Keratinocyte (primary cell): ENCODE results near the gene RAB11FIP4. TPM values are rescaled to one million over a fixed set of nuclear protein-coding genes. Genes with fewer than 3 reads are reported as not detected.

Experiments
- DNase-seq: peaks from one replicate; pipeline ENCODE4 v3.0.0-alpha.2; 2011; ENCODE audit warnings: low read depth, missing footprints, low spot score
- FAIRE-seq: peaks from 2 replicates; lab custom pipeline; 2011; peaks lifted over from hg19 to GRCh38; lab: Jason Lieb, UNC
- H2AFZ ChIP-seq: 2 replicates; pipeline ENCODE4 v1.6.0; 2012; ENCODE audit warnings: low read length, control low read depth, inconsistent platforms; ENCODE audit not compliant: control insufficient read depth
- H3K27ac ChIP-seq: 2 replicates; pipeline ENCODE4 v1.5.1; 2011; ENCODE audit warnings: low read length; ENCODE audit not compliant: control insufficient read depth, insufficient read depth
- H3K27me3 ChIP-seq: 3 replicates; pipeline ENCODE4 v1.6.0; 2011; ENCODE audit warnings: low read length; ENCODE audit not compliant: control insufficient read depth, insufficient read depth; ENCODE audit errors: extremely low read depth
- H3K36me3 ChIP-seq, 2 experiments: 2 replicates in 1 of 2; 3 replicates in 1 of 2; pipeline ENCODE4 v1.5.1; 2011; ENCODE audit warnings: low read length in 2 of 2, mild to moderate bottlenecking in 1 of 2; ENCODE audit not compliant: control insufficient read depth in 2 of 2, insufficient read depth in 2 of 2; ENCODE audit errors: extremely low read depth in 1 of 2
- H3K4me1 ChIP-seq: 3 replicates; pipeline ENCODE4 v1.5.1; 2011; ENCODE audit warnings: low read length; ENCODE audit not compliant: control insufficient read depth, insufficient read depth; ENCODE audit errors: extremely low read depth
- H3K4me2 ChIP-seq: 3 replicates; pipeline ENCODE4 v1.6.0; 2011; ENCODE audit warnings: low read depth, low read length; ENCODE audit not compliant: control insufficient read depth, insufficient read depth; ENCODE audit errors: extremely low read depth
- H3K4me3 ChIP-seq, 3 experiments: fragments of 200-600 bp in 1 of 3; sonication (generic) in 1 of 3; 2 replicates in 2 of 3; 3 replicates in 1 of 3; pipeline ENCODE4 v1.5.1; 2011 to 2016; ENCODE audit warnings: low read length in 3 of 3, mild to moderate bottlenecking in 3 of 3, control low read depth in 2 of 3, inconsistent platforms in 1 of 3, low read depth in 1 of 3, mixed read lengths in 1 of 3, mixed run types in 1 of 3, moderate library complexity in 1 of 3; ENCODE audit not compliant: control insufficient read depth in 2 of 3, insufficient read depth in 2 of 3; ENCODE audit errors: extremely low read depth in 1 of 3
- H3K79me2 ChIP-seq: 2 replicates; pipeline ENCODE4 v1.6.0; 2012; ENCODE audit warnings: low read length; ENCODE audit not compliant: control insufficient read depth, insufficient read depth
- H3K9ac ChIP-seq: 3 replicates; pipeline ENCODE4 v1.6.0; 2011; ENCODE audit warnings: low read length; ENCODE audit not compliant: control insufficient read depth, insufficient read depth; ENCODE audit errors: extremely low read depth
- H3K9me1 ChIP-seq: 3 replicates; pipeline ENCODE4 v1.6.0; 2011; ENCODE audit warnings: low read length; ENCODE audit not compliant: control insufficient read depth, insufficient read depth; ENCODE audit errors: extremely low read depth
- H3K9me3 ChIP-seq: 2 replicates; pipeline ENCODE4 v1.5.1; 2012; ENCODE audit warnings: low read depth, low read length; ENCODE audit not compliant: control insufficient read depth
- H4K20me1 ChIP-seq: 3 replicates; pipeline ENCODE4 v1.6.0; 2011; ENCODE audit warnings: low read length; ENCODE audit not compliant: control insufficient read depth, insufficient read depth; ENCODE audit errors: extremely low read depth
- CTCF ChIP-seq, 3 experiments: IDR thresholded peaks in 1 of 3; conservative IDR thresholded peaks in 1 of 3; optimal IDR thresholded peaks in 1 of 3; 2 replicates in 2 of 3; 3 replicates in 1 of 3; pipeline versions ENCODE3 to v1.5.1; 2011; ENCODE audit warnings: low read length in 3 of 3, mild to moderate bottlenecking in 3 of 3, moderate library complexity in 2 of 3, control low read depth in 1 of 3, inconsistent platforms in 1 of 3; ENCODE audit not compliant: insufficient read depth in 2 of 3; ENCODE audit errors: extremely low read depth in 1 of 3
- EZH2 ChIP-seq: IDR thresholded peaks from one replicate; pipeline ENCODE4 v1.6.1; 2012; ENCODE audit warnings: inconsistent platforms, mild to moderate bottlenecking, low read length, moderate library complexity
- dilution Hi-C: fragments of 300-500 bp; cut with MboI; formaldehyde crosslinking; loops from one replicate; pipeline ENCODE4 v1.7.0; 2020; ENCODE audit warnings: low sequenced_read_pairs; ENCODE audit not compliant: extremely low pct_ligation_motif_present
- polyA plus RNA-seq, 5 experiments: library from polyadenylated mRNA; depleted of rRNA in 3 of 5; stranded (reverse) in 3 of 5; stranded (forward) in 1 of 5; unstranded in 1 of 5; fragments of >200 nt; gene quantifications; 1 replicate in 1 of 5; 2 replicates in 3 of 5; 3 replicates in 1 of 5; pipeline versions ENCODE4 v1.2.1 to v1.2.3, GENCODE V29; 2011 to 2012; ENCODE audit warnings: missing spikeins in 2 of 5, low read depth in 1 of 5, low replicate concordance in 1 of 5

RAB11FIP4 gene
- polyA plus RNA-seq, 1 donor (not counting 4 experiments of a cell fraction or from before 2014, with no cell fraction given), result 9.1 TPM

GRCh38 chr17:31388351-31388750, 3.1 kb upstream of the RAB11FIP4 start:
- FAIRE-seq (no peak), DNase-seq (no peak)
- no peak overlapping the region for H3K9ac ChIP-seq
- H3K4me1 ChIP-seq, result no peaks in the 10 kb centered on the region
- H3K4me2 ChIP-seq, result no peak overlapping the region
- TF ChIP-seq CTCF (optimal IDR thresholded peaks at IDR 0.05 in 1 of 3, IDR thresholded peaks at IDR 0.05 in 1 of 3, conservative IDR thresholded peaks at IDR 0.05 in 1 of 3; ENCODE audit: extremely low read depth in 1 of 3, insufficient read depth in 2 of 3, low read length in 3 of 3) (no peak), EZH2 (no peak)
- dilution Hi-C loops, result no loop called here
- H4K20me1 ChIP-seq, result no peaks in the 10 kb centered on the region
- H3K27ac ChIP-seq, result no peak overlapping the region
- no peaks in the 10 kb centered on the region for H3K9me1 ChIP-seq
- H3K36me3 ChIP-seq, result no peaks in the 10 kb centered on the region
- no peak overlapping the region for H2AFZ ChIP-seq
- H3K27me3 ChIP-seq, result peaks cover 35% of the 10 kb centered on the region
- no peaks in the 10 kb centered on the region for H3K79me2 ChIP-seq
- no peaks in the 10 kb centered on the region for H3K9me3 ChIP-seq
- H3K4me3 ChIP-seq, result no peak overlapping the region

- FAIRE-seq, result no peak
- dilution Hi-C loops, result no loop called here
- H3K9ac ChIP-seq, result no peak overlapping the region
- no peaks in the 10 kb centered on the region for H3K79me2 ChIP-seq
- no peak for DNase-seq
- no peaks in the 10 kb centered on the region for H4K20me1 ChIP-seq
- no peaks in the 10 kb centered on the region for H3K4me1 ChIP-seq
- H3K4me2 ChIP-seq, result no peak overlapping the region
- H3K9me1 ChIP-seq, result no peaks in the 10 kb centered on the region
- H2AFZ ChIP-seq, result no peak overlapping the region
- H3K27ac ChIP-seq, result no peak overlapping the region
- peaks cover 39% of the 10 kb centered on the region for H3K27me3 ChIP-seq
- peak; percentile 60 to 73 (median 61) for TF ChIP-seq CTCF (optimal IDR thresholded peaks at IDR 0.05 in 1 of 3, IDR thresholded peaks at IDR 0.05 in 1 of 3, conservative IDR thresholded peaks at IDR 0.05 in 1 of 3; ENCODE audit: extremely low read depth in 1 of 3, insufficient read depth in 2 of 3, low read length in 3 of 3)
- TF ChIP-seq EZH2, result no peak
- no peaks in the 10 kb centered on the region for H3K9me3 ChIP-seq
- H3K4me3 ChIP-seq, result no peak overlapping the region
- no peaks in the 10 kb centered on the region for H3K36me3 ChIP-seq
Measured at GRCh38 chr17:31388770-31389656, 2.5 kb upstream of the RAB11FIP4 start.
